ENCODE results near the gene CCDC71L.
A peak's percentile ranks its signal among the peaks of the same experiment; 100 is the strongest.
"Not testable (repeated sequence)": the region's sequence is repeated elsewhere in the genome, so short reads cannot be mapped to it uniquely, and the experiment has no call there.

The CCDC71L gene

DNA sequence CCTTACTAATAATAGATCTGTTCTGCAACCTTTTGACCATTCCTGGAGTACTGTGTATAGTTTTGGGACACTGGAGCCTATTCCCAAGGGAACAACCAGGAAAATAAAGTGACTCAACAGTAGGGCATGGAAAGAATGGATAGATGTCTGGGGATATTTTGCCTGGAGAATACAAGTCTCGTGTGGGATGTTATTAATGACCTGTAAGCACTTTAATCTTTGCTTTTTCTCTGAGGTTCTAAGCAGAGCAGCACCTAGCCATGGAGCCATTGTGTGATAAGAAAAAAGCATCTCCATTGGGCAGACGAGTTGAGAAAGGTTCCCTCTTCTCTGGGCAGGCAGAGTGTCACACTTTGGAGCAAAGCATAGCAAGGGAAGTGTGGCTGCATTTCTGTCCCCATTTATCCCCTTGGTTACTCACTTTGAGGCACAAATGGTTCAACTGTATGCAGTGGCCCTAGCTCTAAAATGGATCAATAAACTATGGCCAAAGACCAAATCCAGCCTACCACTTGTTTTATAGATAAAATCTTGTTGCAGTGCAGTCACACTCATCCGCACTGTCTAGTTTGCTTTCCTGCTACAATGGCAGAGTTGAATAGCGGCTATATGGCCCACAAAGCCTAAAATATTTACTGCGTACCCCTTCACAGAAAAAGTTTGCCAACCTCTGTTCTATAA, 21.0 kb upstream of the CCDC71L start:
- H3K4me3 ChIP-seq (ENCODE audit: low read depth, low read length): no peak overlapping the region
- TF ChIP-seq, protein P1, sequence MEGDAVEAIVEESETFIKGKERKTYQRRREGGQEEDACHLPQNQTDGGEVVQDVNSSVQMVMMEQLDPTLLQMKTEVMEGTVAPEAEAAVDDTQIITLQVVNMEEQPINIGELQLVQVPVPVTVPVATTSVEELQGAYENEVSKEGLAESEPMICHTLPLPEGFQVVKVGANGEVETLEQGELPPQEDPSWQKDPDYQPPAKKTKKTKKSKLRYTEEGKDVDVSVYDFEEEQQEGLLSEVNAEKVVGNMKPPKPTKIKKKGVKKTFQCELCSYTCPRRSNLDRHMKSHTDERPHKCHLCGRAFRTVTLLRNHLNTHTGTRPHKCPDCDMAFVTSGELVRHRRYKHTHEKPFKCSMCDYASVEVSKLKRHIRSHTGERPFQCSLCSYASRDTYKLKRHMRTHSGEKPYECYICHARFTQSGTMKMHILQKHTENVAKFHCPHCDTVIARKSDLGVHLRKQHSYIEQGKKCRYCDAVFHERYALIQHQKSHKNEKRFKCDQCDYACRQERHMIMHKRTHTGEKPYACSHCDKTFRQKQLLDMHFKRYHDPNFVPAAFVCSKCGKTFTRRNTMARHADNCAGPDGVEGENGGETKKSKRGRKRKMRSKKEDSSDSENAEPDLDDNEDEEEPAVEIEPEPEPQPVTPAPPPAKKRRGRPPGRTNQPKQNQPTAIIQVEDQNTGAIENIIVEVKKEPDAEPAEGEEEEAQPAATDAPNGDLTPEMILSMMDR (conservative IDR thresholded peaks at IDR 0.05; ENCODE audit: low read depth, low read length): no peak
- no peak for DNase-seq (ENCODE audit: low read depth)

DNA sequence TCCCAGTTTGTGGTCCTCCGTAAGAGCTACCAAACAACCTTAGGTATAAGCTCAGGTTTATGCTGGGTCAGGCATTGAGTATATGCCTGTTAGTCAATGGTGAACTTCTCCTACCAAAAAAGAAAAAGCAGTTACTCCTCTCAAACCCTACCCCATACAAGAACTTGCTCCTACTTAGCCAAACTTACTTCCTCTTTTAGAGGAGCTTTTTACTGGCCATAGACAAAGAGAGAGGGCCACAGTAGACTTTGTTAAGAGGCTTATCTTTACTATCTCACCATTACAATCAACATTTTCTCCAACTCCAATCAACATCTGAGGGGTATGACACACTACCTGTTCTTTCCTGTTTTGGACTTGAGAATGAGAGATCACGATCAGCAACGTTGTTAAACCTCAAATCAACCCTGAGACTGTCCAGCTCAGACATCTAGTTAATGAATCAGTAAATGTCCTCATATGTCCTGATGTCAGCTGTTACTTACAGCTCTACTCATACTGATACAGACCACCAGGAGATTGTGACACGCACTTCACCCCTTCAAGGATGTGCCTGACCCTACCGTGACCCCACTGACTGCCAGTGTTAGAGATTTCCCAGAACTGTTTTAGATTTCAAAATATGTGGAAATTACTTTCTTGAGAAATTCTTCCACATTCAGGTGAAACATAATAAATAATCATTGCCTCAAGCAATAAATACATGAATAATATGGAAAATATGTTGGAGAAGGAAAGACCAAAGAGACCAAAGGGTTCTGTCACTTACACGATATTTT, 18.4 kb upstream of the CCDC71L start:
- DNase-seq (ENCODE audit: low read depth): peak; percentile 57
- TF ChIP-seq, protein P1 (conservative IDR thresholded peaks at IDR 0.05; ENCODE audit: low read depth, low read length): no peak

DNA sequence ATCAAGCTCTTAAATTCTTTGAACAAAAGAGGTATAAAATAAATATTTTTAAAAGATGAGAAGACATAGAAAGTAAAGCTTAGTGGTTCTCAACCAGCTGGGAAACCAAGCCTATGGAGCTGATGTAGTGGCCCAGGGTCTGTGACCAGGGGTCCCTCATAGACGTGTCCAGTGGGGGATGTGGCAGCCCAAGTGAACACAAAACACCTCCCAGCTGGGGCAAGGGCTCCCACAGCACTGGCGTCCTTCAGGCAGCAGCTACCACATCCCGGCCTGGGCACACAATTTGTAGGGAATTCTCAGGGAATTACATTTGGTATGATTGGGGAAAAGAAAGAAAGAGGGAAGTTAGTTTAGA, 17.8 kb upstream of the CCDC71L start:
- no peak overlapping the region for H3K4me3 ChIP-seq (ENCODE audit: low read depth, low read length)
- TF ChIP-seq, protein P1 (conservative IDR thresholded peaks at IDR 0.05; ENCODE audit: low read depth, low read length): no peak
- DNase-seq (ENCODE audit: low read depth): no peak

More for the DNA sequence above, 18.4 kb upstream of the CCDC71L start:
- H3K4me3 ChIP-seq (ENCODE audit: low read depth, low read length): no peak overlapping the region

DNA sequence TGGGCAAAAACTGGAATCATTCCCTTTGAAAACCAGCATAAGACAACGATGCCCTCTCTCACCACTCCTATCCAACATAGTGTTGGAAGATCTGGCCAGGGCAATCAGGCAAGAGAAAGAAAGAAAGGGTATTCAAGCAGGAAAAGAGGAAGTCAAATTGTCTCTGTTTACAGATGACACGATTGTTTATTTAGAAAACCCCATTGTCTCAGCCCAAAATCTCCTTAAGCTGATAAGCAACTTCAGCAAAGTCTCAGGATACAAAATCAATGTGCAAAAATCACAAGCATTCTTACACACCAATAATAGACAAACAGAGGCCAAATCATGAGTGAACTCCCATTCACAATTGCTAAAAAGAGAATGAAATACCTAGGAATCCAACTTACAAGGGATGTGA, 15.5 kb upstream of the CCDC71L start:
- not testable (repeated sequence) for H3K4me3 ChIP-seq (ENCODE audit: low read depth, low read length); DNase-seq (ENCODE audit: low read depth)

DNA sequence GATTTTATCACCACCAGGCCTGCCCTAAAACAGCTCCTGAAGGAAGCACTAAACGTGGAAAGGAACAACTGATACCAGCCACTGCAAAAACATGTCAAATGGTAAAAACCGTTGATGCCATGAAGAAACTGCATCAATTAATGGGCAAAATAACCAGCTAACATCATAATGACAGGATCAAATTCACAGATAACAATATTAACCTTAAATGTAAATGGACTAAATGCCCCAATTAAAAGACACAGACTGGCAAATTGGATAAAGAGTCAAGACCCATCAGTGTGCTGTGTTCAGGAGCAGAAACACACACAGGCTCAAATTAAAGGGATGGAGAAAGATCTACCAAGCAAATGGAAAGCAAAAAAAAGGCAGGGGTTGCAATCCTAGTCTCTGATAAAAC, 12.7 kb upstream of the CCDC71L start:
- not testable (repeated sequence) for H3K4me3 ChIP-seq (ENCODE audit: low read depth, low read length); DNase-seq (ENCODE audit: low read depth)

DNA sequence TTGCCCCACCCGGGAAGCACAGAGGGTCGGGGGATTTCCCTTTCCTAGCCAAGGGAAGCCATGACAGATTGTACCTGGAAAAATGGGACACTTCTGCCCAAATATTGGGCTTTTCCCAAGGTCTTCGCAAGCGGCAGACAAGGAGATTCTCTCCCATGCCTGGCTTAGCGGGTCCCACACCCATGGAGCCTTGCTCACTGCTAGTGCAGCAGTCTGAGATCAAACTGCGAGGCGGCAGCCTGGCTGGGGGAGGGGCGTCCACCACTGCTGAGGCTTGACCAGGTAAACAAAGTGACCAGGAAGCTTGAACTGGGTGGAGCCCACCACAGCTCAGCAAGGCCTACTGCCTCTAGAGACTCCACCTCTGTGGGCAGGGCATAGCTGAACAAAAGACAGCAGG, 11.0 kb upstream of the CCDC71L start:
- H3K4me3 ChIP-seq (ENCODE audit: low read depth, low read length): not testable (repeated sequence)

DNA sequence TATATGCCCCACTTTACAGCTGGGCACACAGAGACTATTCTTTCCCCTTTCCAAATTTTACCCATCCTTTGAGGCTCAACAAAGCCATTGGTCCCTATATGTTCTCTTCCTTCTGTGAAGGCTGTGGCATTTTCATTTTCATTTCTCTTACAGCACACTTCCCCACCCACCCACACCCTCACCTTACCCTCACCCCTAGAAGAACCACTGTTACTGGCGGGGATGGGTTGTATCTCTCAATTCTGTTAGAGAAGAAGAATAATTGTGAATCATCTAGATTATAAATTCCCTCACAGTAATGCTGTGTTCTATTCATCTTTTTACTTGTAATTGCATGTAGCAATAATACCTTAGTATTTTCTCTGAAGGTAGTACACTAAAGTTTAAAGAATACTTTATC, 10.2 kb upstream of the CCDC71L start:
- no peak overlapping the region for H3K4me3 ChIP-seq (ENCODE audit: low read depth, low read length)
- TF ChIP-seq, protein P1 (conservative IDR thresholded peaks at IDR 0.05; ENCODE audit: low read depth, low read length): no peak
- no peak for DNase-seq (ENCODE audit: low read depth)

More for the DNA sequence above, 11.0 kb upstream of the CCDC71L start:
- DNase-seq (ENCODE audit: low read depth): not testable (repeated sequence)

DNA sequence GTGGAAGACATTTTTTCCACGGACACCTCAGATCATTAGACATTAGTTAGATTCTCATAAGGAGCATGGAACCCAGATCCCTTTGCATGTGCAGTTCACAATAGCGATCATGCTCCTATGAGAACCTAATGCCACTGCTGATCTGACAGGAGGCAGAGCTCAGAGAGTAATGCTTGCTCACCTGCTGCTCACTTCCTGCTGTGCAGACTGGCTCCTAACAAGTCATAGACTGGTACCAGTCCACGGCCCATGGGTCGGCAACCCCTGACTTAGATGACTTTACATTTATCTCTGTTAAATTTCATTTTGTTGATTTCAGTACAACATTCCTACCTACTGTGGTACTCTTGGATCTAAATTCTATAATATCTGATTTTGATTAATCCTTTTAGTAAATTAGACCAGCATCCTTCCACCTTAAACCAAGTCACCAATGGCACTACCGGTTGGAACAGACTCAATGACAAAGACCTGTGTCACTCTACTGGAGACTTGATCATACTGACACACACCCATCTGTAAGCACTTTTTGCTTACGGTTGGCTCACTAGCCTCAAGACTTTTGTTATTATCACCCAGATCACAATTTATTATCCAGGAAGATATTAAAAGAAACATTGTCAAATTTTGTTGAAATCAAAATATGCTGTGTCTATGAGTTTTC, 8.0 kb upstream of the CCDC71L start:
- no peak overlapping the region for H3K4me3 ChIP-seq (ENCODE audit: low read depth, low read length)
- DNase-seq (ENCODE audit: low read depth): no peak
- TF ChIP-seq, protein P1 (conservative IDR thresholded peaks at IDR 0.05; ENCODE audit: low read depth, low read length): no peak
